ENCODE results near the gene RAPGEF1. TPM values are rescaled to one million over a fixed set of nuclear protein-coding genes. Genes with fewer than 3 reads are reported as not detected.
A peak's percentile ranks its signal among the peaks of the same experiment; 100 is the strongest.

The RAPGEF1 gene
- total RNA-seq, 4 donors from 2014 or later = 43.0 to 58.3 (median 51.7) TPM

DNA sequence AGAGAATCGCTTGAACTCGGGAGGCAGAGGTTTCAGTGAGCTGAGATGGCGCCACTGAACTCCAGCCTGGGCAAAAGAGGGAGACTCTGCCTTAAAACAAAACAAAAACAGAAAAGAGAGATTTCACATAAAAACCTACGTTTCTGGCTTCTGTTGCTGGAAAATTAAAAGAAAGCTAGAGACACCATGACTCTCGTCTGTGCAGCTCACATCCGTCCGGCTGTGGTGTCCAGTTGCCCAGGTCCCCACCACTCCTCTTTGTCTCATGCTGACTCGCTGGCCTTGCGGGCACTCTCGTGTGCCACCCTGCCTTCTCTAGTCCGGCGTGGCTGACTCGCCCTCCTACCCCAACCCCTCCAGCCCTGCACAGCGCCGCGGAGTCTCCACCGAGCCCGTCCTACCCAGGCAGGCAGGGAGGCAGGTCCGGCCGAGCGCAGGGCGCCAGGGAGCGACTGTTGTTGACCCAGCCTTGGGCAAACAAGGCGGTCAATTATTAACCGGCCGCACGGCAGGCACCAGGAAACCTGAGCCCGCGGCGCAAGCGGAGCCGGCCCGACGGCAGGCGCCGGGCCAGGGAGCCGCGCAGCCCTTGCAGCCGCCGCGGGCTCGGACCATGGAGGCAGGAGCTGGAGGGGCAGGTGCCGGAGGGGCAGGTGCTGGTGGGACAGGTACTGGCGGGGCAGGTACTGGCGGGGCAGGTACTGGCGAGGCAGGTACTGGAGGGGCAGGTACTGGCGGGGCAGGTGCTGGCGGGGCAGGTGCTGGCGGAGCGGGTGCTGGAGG, 194.7 kb downstream of the RAPGEF1 start, which contains the start of gene PRRT1B:
Gene PRRT1B (plus strand): TSS at position 521 of the 783 bp plus-strand sequence. CDS start 93 bp downstream, at position 614.
- Histone ChIP-seq H3K36me3 (no peaks in the 10 kb centered on the region), H3K4me3 (peak within 1 kb of the TSS; percentile 22), H3K27ac (no peak within 1 kb of the TSS), H3K4me1 (peaks cover 20% of the 10 kb centered on the region), H3K9me3 (peaks cover 14% of the 10 kb centered on the region), H3K27me3 (peaks cover 57% of the 10 kb centered on the region)
- WGBS = 28% methylated on average over 39 of the region's 50 CpGs
- TF ChIP-seq POLR2AphosphoS5 (IDR thresholded peaks at IDR 0.05) (no peak), POLR2A (IDR thresholded peaks at IDR 0.05) (no peak), EP300 (IDR thresholded peaks at IDR 0.05) (no peak)
- DNase-seq (ENCODE audit: low spot score in 2 of 2) = no peak

DNA sequence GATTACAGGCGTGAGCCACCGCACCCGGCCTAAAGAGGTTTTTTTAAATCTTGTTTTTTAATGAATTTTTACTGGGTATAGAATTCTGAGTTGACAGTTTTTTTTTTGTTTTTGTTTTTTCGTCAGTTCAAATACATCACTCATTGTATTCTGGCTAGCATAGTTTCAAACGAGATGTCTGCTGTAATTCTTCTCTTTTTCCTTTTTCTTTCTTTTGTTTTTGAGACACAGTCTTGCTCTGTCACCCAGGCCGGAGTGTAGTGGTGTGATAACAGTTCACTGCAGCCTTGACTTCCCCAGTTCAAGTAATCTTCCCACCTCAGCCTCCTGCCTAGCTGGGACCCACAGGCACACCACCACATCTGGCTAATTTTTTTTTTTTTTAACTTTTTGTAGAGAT, 196.7 kb downstream of the RAPGEF1 start:
- peaks cover 14% of the 10 kb centered on the region for H3K9me3 ChIP-seq
- 97% methylated on average over 6 of the region's 6 CpGs for WGBS
- TF ChIP-seq, protein P1, sequence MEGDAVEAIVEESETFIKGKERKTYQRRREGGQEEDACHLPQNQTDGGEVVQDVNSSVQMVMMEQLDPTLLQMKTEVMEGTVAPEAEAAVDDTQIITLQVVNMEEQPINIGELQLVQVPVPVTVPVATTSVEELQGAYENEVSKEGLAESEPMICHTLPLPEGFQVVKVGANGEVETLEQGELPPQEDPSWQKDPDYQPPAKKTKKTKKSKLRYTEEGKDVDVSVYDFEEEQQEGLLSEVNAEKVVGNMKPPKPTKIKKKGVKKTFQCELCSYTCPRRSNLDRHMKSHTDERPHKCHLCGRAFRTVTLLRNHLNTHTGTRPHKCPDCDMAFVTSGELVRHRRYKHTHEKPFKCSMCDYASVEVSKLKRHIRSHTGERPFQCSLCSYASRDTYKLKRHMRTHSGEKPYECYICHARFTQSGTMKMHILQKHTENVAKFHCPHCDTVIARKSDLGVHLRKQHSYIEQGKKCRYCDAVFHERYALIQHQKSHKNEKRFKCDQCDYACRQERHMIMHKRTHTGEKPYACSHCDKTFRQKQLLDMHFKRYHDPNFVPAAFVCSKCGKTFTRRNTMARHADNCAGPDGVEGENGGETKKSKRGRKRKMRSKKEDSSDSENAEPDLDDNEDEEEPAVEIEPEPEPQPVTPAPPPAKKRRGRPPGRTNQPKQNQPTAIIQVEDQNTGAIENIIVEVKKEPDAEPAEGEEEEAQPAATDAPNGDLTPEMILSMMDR (IDR thresholded peaks at IDR 0.05) = no peak
- no peak for TF ChIP-seq POLR2A (IDR thresholded peaks at IDR 0.05)
- TF ChIP-seq POLR2AphosphoS5 (IDR thresholded peaks at IDR 0.05) = no peak
- TF ChIP-seq EP300 (IDR thresholded peaks at IDR 0.05) = no peak
- no peak for DNase-seq (ENCODE audit: low spot score in 2 of 2)
- no peaks in the 10 kb centered on the region for H3K36me3 ChIP-seq
- peaks cover 41% of the 10 kb centered on the region for H3K27me3 ChIP-seq
- no peak overlapping the region for H3K4me3 ChIP-seq
- H3K4me1 ChIP-seq = peaks cover 20% of the 10 kb centered on the region
- H3K27ac ChIP-seq = no peak overlapping the region

DNA sequence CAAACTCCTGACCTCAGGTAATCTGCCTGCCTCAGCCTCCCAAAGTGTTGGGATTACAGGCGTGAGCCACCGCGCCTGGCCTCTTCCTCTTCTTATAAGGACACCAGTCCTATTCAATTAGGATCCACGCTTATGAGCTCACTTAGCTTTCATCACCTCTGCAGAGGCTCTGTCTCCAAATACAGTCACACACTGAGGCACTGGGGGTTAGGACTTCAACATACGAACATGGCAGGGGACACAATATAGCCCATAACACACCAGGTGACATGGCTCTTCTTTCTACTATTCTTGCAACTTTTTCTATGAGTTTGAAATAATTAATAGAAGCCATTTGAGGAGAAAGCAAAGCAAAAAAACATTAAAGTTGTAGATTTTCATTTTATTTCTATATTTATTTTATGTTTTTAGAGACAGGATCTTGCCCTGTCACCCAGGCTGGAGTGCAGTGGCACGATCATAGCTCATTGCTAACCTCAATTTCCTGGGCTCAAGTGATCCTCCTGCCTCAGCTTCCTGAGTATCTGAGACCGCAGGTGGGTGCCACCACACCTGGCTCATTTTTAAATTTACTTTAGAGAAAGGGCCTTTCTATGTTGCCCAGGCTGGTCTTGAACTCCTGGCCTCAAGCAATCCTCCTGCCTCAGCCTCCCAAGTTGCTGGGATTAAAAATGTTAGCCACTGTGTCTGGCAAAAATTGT, 200.5 kb downstream of the RAPGEF1 start:
- Histone ChIP-seq H3K9me3 (peaks cover 13% of the 10 kb centered on the region), H3K4me1 (no peaks in the 10 kb centered on the region), H3K27me3 (peaks cover 6% of the 10 kb centered on the region), H3K27ac (no peak overlapping the region), H3K4me3 (no peak overlapping the region), H3K36me3 (no peaks in the 10 kb centered on the region)
- TF ChIP-seq POLR2AphosphoS5 (IDR thresholded peaks at IDR 0.05) (no peak), POLR2A (IDR thresholded peaks at IDR 0.05) (no peak), EP300 (IDR thresholded peaks at IDR 0.05) (no peak)
- TF ChIP-seq, protein P1 (IDR thresholded peaks at IDR 0.05) = no peak
- no peak for DNase-seq (ENCODE audit: low spot score in 2 of 2)
- 89% methylated on average over 7 of the region's 7 CpGs for WGBS

DNA sequence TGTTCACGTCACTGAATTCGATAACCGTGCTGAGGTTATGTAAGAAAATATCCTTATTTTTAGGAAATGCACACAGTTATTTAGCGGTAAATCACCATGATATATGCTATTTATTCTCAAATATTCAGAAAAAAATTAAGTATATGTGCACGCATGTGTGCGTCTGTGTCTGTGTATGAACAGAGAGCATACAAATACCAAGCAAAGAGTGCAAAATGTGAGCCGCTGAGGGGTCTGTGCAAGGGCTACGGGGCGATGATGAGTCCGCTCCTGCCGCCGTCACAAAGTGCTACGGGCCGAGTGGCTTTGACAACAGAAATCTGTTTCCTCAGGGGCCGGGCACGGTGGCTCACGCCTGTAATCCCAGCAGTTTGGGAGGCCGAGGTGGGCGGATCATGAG, 201.9 kb downstream of the RAPGEF1 start:
- H3K27ac ChIP-seq = no peak overlapping the region
- H3K9me3 ChIP-seq = peaks cover 2% of the 10 kb centered on the region
- no peak for DNase-seq (ENCODE audit: low spot score in 2 of 2)
- 95% methylated on average over 19 of the region's 19 CpGs for WGBS
- no peaks in the 10 kb centered on the region for H3K4me1 ChIP-seq
- TF ChIP-seq EP300 (IDR thresholded peaks at IDR 0.05) (no peak), POLR2A (IDR thresholded peaks at IDR 0.05) (no peak), POLR2AphosphoS5 (IDR thresholded peaks at IDR 0.05) (no peak)
- TF ChIP-seq, protein P1 (IDR thresholded peaks at IDR 0.05) = no peak
- no peak overlapping the region for H3K4me3 ChIP-seq
- no peaks in the 10 kb centered on the region for H3K36me3 ChIP-seq
- H3K27me3 ChIP-seq = no peaks in the 10 kb centered on the region

DNA sequence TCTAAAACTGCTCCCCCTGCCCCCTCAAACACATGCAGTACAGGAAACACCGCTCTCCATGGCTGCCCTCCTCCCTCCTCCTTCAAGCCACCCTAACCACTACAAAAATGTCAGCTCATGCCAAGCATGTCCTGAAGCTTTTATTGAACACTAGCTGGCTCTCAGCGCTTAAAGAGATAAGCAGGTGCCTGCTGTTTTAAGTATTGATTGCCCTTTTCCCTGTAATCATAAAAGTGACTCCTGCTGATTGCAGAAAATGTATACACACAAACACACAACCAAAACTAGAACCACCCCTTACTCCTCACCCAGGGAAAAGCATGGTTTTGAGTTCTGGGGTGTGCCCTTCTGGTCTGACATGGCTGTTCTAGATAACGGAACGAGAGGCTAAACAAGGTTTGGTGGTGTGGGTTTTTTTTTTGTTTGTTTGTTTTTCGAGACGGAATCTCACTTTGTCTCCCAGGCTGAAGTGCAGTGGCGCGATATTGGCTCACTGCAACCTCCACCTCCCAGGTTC, 205.1 kb downstream of the RAPGEF1 start:
- WGBS = 71% methylated on average over 8 of the region's 8 CpGs

More for the DNA sequence above, 205.1 kb downstream of the RAPGEF1 start:
- Histone ChIP-seq H3K27ac (no peak overlapping the region), H3K36me3 (no peaks in the 10 kb centered on the region), H3K4me1 (peaks cover 11% of the 10 kb centered on the region), H3K9me3 (no peaks in the 10 kb centered on the region), H3K4me3 (no peak overlapping the region), H3K27me3 (no peaks in the 10 kb centered on the region)
- TF ChIP-seq POLR2AphosphoS5 (IDR thresholded peaks at IDR 0.05) (no peak), POLR2A (IDR thresholded peaks at IDR 0.05) (no peak), EP300 (IDR thresholded peaks at IDR 0.05) (no peak)
- TF ChIP-seq, protein P1 (IDR thresholded peaks at IDR 0.05) = no peak
- no peak for DNase-seq (ENCODE audit: low spot score in 2 of 2)
